Heart left ventricle (tissue), 13 donors: ENCODE data around the gene CXXC1.

Experiments used
- POLR2A ChIP-seq, 2 donors: fragments of 450-650 bp; IDR thresholded peaks; one replicate each; pipeline ENCODE4 v1.6.1; 2017; ENCODE audit warnings: antibody characterized with exemption in 2 of 2, mild to moderate bottlenecking in 2 of 2, moderate library complexity in 2 of 2
- TF ChIP-seq, protein P1 (sequence below), 12 donors: fragments of 200-600 bp; sonication (generic) in 4 of 12; IDR thresholded peaks; one replicate each; pipeline versions ENCODE4 v1.5.0 to v1.8.0; 2018 to 2022; ENCODE audit warnings: antibody characterized with exemption in 12 of 12, mild to moderate bottlenecking in 5 of 12
- donor health status: ischemic (EF 13 %, LVEDD 7.1; RV severe dilation, severe dysfunction).
- donor health status: DM: no; HTN: yes; CAD: no.
- donor health status: DM: no; HTN: no; CAD: no.
- donor health status: ischemic (EF 25% LVEDD 6.9; RV normal size, moderate dysfunction).
- donor health status: ischemic (EF 25% LVEDD 5.7; RV mildly dilated, moderate dysfunction).
- donor health status: ischemic (EF 35%, LVEDD 5.7; RV mildly dilated, moderate dysfunction).
- donor health status: nonischemic (EF 11% LVEDD 7.7; RV severe dilation, severe dysfunction).
- donor health status: DM: yes; HTN: yes; CAD: no.
- donor health status: PGD.
- donor health status: ischemic (EF 29% LVEDD 5.4; RV normal size, mild dysfunction).
- donor health status: nonischemic (EF 23%, LVEDD 6.1; RV moderate dilation, normal function).

GRCh38 chr18:50247561-50247960 lies 39.9 kb downstream of the CXXC1 start:
- TF ChIP-seq, protein P1, sequence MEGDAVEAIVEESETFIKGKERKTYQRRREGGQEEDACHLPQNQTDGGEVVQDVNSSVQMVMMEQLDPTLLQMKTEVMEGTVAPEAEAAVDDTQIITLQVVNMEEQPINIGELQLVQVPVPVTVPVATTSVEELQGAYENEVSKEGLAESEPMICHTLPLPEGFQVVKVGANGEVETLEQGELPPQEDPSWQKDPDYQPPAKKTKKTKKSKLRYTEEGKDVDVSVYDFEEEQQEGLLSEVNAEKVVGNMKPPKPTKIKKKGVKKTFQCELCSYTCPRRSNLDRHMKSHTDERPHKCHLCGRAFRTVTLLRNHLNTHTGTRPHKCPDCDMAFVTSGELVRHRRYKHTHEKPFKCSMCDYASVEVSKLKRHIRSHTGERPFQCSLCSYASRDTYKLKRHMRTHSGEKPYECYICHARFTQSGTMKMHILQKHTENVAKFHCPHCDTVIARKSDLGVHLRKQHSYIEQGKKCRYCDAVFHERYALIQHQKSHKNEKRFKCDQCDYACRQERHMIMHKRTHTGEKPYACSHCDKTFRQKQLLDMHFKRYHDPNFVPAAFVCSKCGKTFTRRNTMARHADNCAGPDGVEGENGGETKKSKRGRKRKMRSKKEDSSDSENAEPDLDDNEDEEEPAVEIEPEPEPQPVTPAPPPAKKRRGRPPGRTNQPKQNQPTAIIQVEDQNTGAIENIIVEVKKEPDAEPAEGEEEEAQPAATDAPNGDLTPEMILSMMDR (IDR thresholded peaks at IDR 0.05): no peak
- TF ChIP-seq POLR2A (IDR thresholded peaks at IDR 0.05): no peak
